A549 treated with CORT108297 at 1 μM for 4 hours (cell line): Measurements from ENCODE around the gene BEND4. TPM values are rescaled to one million over a fixed set of nuclear protein-coding genes. Genes with fewer than 3 reads are reported as not detected.

Source experiments
- total RNA-seq: library from RNA; stranded (reverse); fragments of 200-300 nt; extraction: Qiagen RNA extraction; gene quantifications from 5 replicates; pipeline ENCODE4 v1.2.3, GENCODE V29; 2022

Gene BEND4
- 0.05 TPM in 1 of 5 replicates, not detected in the others for total RNA-seq

DNA sequence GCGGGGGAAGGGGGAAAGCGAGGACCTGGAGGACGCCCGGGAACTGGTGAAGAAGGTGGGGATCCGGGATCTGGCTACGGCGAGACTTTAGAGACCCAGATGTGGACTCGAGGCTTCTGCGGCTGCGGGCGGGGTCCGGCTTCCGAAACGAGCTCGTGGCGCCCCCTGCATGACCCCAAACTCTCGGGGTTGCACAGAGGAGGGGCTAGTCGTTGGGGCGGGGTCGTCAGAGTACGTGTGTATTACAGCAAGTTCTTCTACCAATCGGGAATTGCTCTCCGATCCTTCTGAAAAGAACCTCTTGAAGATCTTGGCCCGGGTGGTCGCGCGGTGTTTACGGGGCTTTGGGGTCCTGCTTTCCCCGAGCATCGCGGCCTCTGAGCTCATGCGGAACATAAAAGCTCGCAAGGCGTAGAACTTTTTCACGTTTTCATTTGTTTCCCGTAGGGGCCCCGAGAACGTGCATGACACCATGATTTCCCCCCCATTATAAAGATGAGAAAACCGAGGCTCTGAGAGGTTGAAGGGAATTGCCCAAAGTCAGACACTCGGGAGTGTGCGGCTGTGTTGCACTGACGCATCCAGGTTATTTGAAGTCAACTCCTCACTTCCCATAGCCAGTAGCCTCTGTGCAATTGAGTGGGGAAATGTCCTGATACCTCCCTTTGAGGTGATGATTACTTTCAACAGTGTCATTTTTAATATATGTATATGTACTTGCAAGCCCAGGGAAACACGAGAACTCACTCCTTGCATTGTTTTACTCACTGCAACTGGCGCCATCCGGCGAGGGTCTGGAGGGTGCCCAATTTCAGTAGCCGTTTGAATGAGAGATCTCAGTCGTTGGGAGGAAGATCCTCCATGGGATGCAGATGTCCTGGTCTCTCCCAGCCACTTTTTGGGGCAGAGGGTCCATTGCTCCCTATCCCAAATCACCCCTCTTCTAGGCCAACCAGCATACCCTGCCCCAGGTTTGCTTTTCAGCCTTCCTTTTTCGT is at the start of gene BEND4:
BEND4 (minus strand) TSS at position 149 of the 998 bp plus-strand sequence. CDS start 512 bp downstream, outside the sequence.

Other genes with a start within 250 kb of the BEND4 start
- gene TMEM33, start 217.2 kb downstream of the BEND4 start, total RNA-seq = 32.1 to 52.0 TPM (median 51.1 TPM) in 5 replicates
- gene DCAF4L1, start 170.9 kb downstream of the BEND4 start, total RNA-seq = 0.08 to 0.28 TPM (median 0.12 TPM) in 5 replicates
- 20.6 to 38.9 TPM (median 26.5 TPM) in 5 replicates for gene SLC30A9, start 162.1 kb downstream of the BEND4 start, total RNA-seq
- not detected in 5 replicates for gene SHISA3, start 244.8 kb upstream of the BEND4 start, total RNA-seq